ENCODE data around the gene ATG7.

The ATG7 gene

GRCh38 chr3:11389386-11390268, 117.4 kb downstream of the ATG7 start:
- TF ChIP-seq REST (tag by site-specific recombination; IDR thresholded peaks at IDR 0.05) (no peak), ZBTB49 (tag by site-specific recombination; IDR thresholded peaks at IDR 0.05; ENCODE audit: low read depth) (no peak), ZNF341 (tag by site-specific recombination; IDR thresholded peaks at IDR 0.05; ENCODE audit: low read depth) (no peak), ZNF621 (tag by site-specific recombination; IDR thresholded peaks at IDR 0.05) (no peak), SP7 (tag by site-specific recombination; IDR thresholded peaks at IDR 0.05) (no peak), ZSCAN4 (tag by site-specific recombination; IDR thresholded peaks at IDR 0.05) (no peak), ZFP3 (tag by site-specific recombination; IDR thresholded peaks at IDR 0.05; ENCODE audit: low read depth) (no peak), GFI1B (tag by site-specific recombination; IDR thresholded peaks at IDR 0.05) (no peak), PRDM6 (tag by site-specific recombination; IDR thresholded peaks at IDR 0.05) (no peak), ZBTB20 (tag by site-specific recombination; IDR thresholded peaks at IDR 0.05) (no peak), ZNF555 (tag by site-specific recombination; conservative IDR thresholded peaks at IDR 0.05) (no peak), ZBTB10 (tag by site-specific recombination; IDR thresholded peaks at IDR 0.05) (no peak), ZNF768 (tag by site-specific recombination; IDR thresholded peaks at IDR 0.05) (no peak), ZNF645 (tag by site-specific recombination; IDR thresholded peaks at IDR 0.05) (no peak), ZNF639 (tag by site-specific recombination; IDR thresholded peaks at IDR 0.05) (no peak), KLF16 (tag by site-specific recombination; IDR thresholded peaks at IDR 0.05) (no peak), KLF7 (tag by site-specific recombination; IDR thresholded peaks at IDR 0.05; ENCODE audit: borderline replicate concordance) (no peak), ZNF426 (tag by site-specific recombination; IDR thresholded peaks at IDR 0.05) (no peak), ZNF239 (tag by site-specific recombination; IDR thresholded peaks at IDR 0.05) (no peak)
- no peak overlapping the region for H3K27ac ChIP-seq (ENCODE audit: extremely low read depth, low read depth, low read length)
- ChIA-PET POLR2A (no interaction called here), CTCF (interaction anchor here (1.3 to 3.1 kb wide), 2 partner anchors 10 to 415 kb away, joined by 4 to 20 read pairs; no protein-coding TSS in a partner anchor)
- H3K36me3 ChIP-seq (ENCODE audit: control insufficient read depth in 2 of 2, insufficient read depth in 1 of 2, low read length in 2 of 2), result peaks cover 0 to 3% of the 10 kb centered on the region in 2 experiments; a peak in 1 of 3 replicates
- peaks cover 11% of the 10 kb centered on the region for H3K4me1 ChIP-seq (ENCODE audit: control insufficient read depth, insufficient read depth, low read length)
- H3K9me3 ChIP-seq (ENCODE audit: control insufficient read depth, insufficient read depth, low read depth, low read length), result no peaks in the 10 kb centered on the region
- no peak overlapping the region for H3K4me3 ChIP-seq (ENCODE audit: low read depth, low read length)
